Gastroesophageal sphincter (tissue), 4 donors: ENCODE results near the gene OXSR1. TPM values are rescaled to one million over a fixed set of nuclear protein-coding genes. Genes with fewer than 3 reads are reported as not detected.

Source experiments
- ATAC-seq: fragments of 150-250 bp; one replicate; pipeline ENCODE4 v1.9.1; 2016; ENCODE audit warnings: mild to moderate bottlenecking, moderate library complexity
- H3K27ac ChIP-seq, 4 donors: fragments of 200-600 bp; sonication (generic) in 3 of 4; 1 replicate in 3 of 4; 2 replicates in 1 of 4; pipeline ENCODE4 v1.5.1; 2016 to 2019
- H3K27me3 ChIP-seq: fragments of 200-600 bp; sonication (generic); one replicate; pipeline ENCODE4 v1.5.1; 2019
- H3K36me3 ChIP-seq, 2 donors: fragments of 200-600 bp; sonication (generic); one replicate each; pipeline ENCODE4 v1.5.1; 2019; ENCODE audit warnings: control low read depth in 1 of 2
- H3K4me1 ChIP-seq, 3 donors: fragments of 200-600 bp; sonication (generic); 1 replicate in 2 of 3; 2 replicates in 1 of 3; pipeline ENCODE4 v1.5.1; 2016 to 2019; ENCODE audit warnings: control low read depth in 2 of 3
- H3K4me3 ChIP-seq, 2 donors: fragments of 200-600 bp; sonication (generic); one replicate each; pipeline ENCODE4 v1.5.1; 2019; ENCODE audit warnings: mild to moderate bottlenecking in 1 of 2, moderate library complexity in 1 of 2
- H3K9me3 ChIP-seq, 3 donors: fragments of 200-600 bp; sonication (generic); one replicate each; pipeline ENCODE4 v1.5.1; 2017 to 2019; ENCODE audit warnings: control low read depth in 2 of 3
- CTCF ChIP-seq, 4 experiments: fragments of 200-600 bp in 2 of 4; fragments of 450-650 bp in 2 of 4; sonication (generic) in 1 of 4; IDR thresholded peaks; one replicate each; pipeline ENCODE4 v1.5.1; 2017 to 2019; ENCODE audit warnings: antibody characterized with exemption in 4 of 4, mild to moderate bottlenecking in 2 of 4, moderate library complexity in 2 of 4
- EP300 ChIP-seq: sonication (generic); formaldehyde crosslinking; IDR thresholded peaks from one replicate; pipeline ENCODE4 v1.6.1; 2017; ENCODE audit warnings: antibody characterized with exemption, mild to moderate bottlenecking
- POLR2A ChIP-seq, 2 donors: fragments of 450-650 bp; IDR thresholded peaks; one replicate each; pipeline ENCODE4 v1.6.1; 2017; ENCODE audit warnings: antibody characterized with exemption in 2 of 2, mild to moderate bottlenecking in 2 of 2, moderate library complexity in 1 of 2
- POLR2AphosphoS5 ChIP-seq: sonication (generic); formaldehyde crosslinking; IDR thresholded peaks from one replicate; pipeline ENCODE4 v1.6.1; 2017; ENCODE audit warnings: antibody characterized with exemption
- WGBS, 2 donors: methylation state at CpG; one replicate each; pipeline ENCODE4 v1.1.5; 2018; ENCODE audit warnings: low coverage in 1 of 2; 5-methylcytosine and 5-hydroxymethylcytosine counted together
- total RNA-seq, 4 donors: library from RNA; depleted of rRNA; stranded (reverse); fragments of >200 nt; gene quantifications; one replicate each; pipeline ENCODE4 v1.1.0, GENCODE V29; 2016

OXSR1 gene
- total RNA-seq, 4 donors from 2014 or later, result 29.5 to 41.0 (median 34.3) TPM

- no peaks in the 10 kb centered on the region for H3K4me1 ChIP-seq
- WGBS, 2 donors, result 88 to 89% methylated on average over 2 of the region's 2 CpGs
- H3K27ac ChIP-seq, result no peak overlapping the region
- peaks cover 0 to 61% of the 10 kb centered on the region in 2 donors for H3K36me3 ChIP-seq
- H3K4me3 ChIP-seq, result no peak overlapping the region
- no peaks in the 10 kb centered on the region for H3K27me3 ChIP-seq
- ATAC-seq, result no peak
- no peaks in the 10 kb centered on the region for H3K9me3 ChIP-seq
- TF ChIP-seq POLR2AphosphoS5, result no peak
- TF ChIP-seq POLR2A (IDR thresholded peaks at IDR 0.05), result no peak
- TF ChIP-seq CTCF (IDR thresholded peaks at IDR 0.05), result no peak
Measured at GRCh38 chr3:38254872-38255271, 89.5 kb downstream of the OXSR1 start.

GRCh38 chr3:38255627-38256026 lies 90.3 kb downstream of the OXSR1 start:
- Histone ChIP-seq H3K27ac (no peak overlapping the region), H3K4me3 (no peak overlapping the region), H3K36me3 (peaks cover 0 to 54% of the 10 kb centered on the region in 2 donors), H3K4me1 (no peaks in the 10 kb centered on the region), H3K9me3 (no peaks in the 10 kb centered on the region), H3K27me3 (no peaks in the 10 kb centered on the region)
- no peak for TF ChIP-seq POLR2AphosphoS5
- TF ChIP-seq EP300, result no peak
- TF ChIP-seq POLR2A (IDR thresholded peaks at IDR 0.05), result no peak
- no peak for TF ChIP-seq CTCF (IDR thresholded peaks at IDR 0.05)
- WGBS, 2 donors, result 42 to 50% methylated on average over 1 of the region's 1 CpG
- no peak for ATAC-seq

GRCh38 chr3:38257583-38257982 lies 92.2 kb downstream of the OXSR1 start:
- ATAC-seq, result no peak
- Histone ChIP-seq H3K36me3 (peaks cover 0 to 40% of the 10 kb centered on the region in 2 donors), H3K4me3 (no peak overlapping the region), H3K27ac (no peak overlapping the region), H3K27me3 (no peaks in the 10 kb centered on the region), H3K4me1 (no peaks in the 10 kb centered on the region), H3K9me3 (no peaks in the 10 kb centered on the region)
- 73 to 75% methylated on average over 1 of the region's 1 CpG for WGBS, 2 donors
- TF ChIP-seq POLR2AphosphoS5, result no peak
- no peak for TF ChIP-seq EP300
- TF ChIP-seq POLR2A (IDR thresholded peaks at IDR 0.05), result no peak
- TF ChIP-seq CTCF (IDR thresholded peaks at IDR 0.05), result no peak

GRCh38 chr3:38260474-38260873 lies 95.1 kb downstream of the OXSR1 start:
- H3K27ac ChIP-seq, result no peak overlapping the region
- no peaks in the 10 kb centered on the region for H3K9me3 ChIP-seq
- TF ChIP-seq CTCF (IDR thresholded peaks at IDR 0.05) (no peak), POLR2AphosphoS5 (no peak), POLR2A (IDR thresholded peaks at IDR 0.05) (no peak)
- ATAC-seq, result no peak
- no peaks in the 10 kb centered on the region for H3K4me1 ChIP-seq
- no peak overlapping the region for H3K4me3 ChIP-seq
- H3K36me3 ChIP-seq, result peaks cover 0 to 15% of the 10 kb centered on the region in 2 donors
- H3K27me3 ChIP-seq, result no peaks in the 10 kb centered on the region
- 86% methylated on average over 2 of the region's 2 CpGs for WGBS, 2 donors

- Histone ChIP-seq H3K9me3 (no peaks in the 10 kb centered on the region), H3K4me1 (no peaks in the 10 kb centered on the region), H3K36me3 (peaks cover 0 to 16% of the 10 kb centered on the region in 2 donors), H3K27ac (no peak overlapping the region), H3K4me3 (no peak overlapping the region), H3K27me3 (no peaks in the 10 kb centered on the region)
- WGBS, 2 donors, result no CpG with 5 or more reads among the region's 1 CpG
- no peak for ATAC-seq
- TF ChIP-seq CTCF (IDR thresholded peaks at IDR 0.05) (no peak), POLR2A (IDR thresholded peaks at IDR 0.05) (no peak), EP300 (no peak), POLR2AphosphoS5 (no peak)
Measured at GRCh38 chr3:38264353-38264771, 99.0 kb downstream of the OXSR1 start.
